NK-92 treated with Interleukin-12 subunit alpha and Interleukin-12 subunit beta, amount 100 ng/mL, for 24 hours (cell line): ENCODE measurements around the gene DUSP16.
A peak's percentile ranks its signal among the peaks of the same experiment; 100 is the strongest.
"Not testable (repeated sequence)": the region's sequence is repeated elsewhere in the genome, so short reads cannot be mapped to it uniquely, and the experiment has no call there.

Source experiments
- DNase-seq: peaks from one replicate; lab custom pipeline; 2025; lab: John Stamatoyannopoulos, UW

The DUSP16 gene

GRCh38 chr12:12498210-12498609, 64.5 kb downstream of the DUSP16 start:
- DNase-seq = no peak

GRCh38 chr12:12495536-12495935, 67.1 kb downstream of the DUSP16 start:
- no peak for DNase-seq

- DNase-seq = no peak
These were observed 70.1 kb downstream of the DUSP16 start for GRCh38 chr12:12492547-12492946.

DNA sequence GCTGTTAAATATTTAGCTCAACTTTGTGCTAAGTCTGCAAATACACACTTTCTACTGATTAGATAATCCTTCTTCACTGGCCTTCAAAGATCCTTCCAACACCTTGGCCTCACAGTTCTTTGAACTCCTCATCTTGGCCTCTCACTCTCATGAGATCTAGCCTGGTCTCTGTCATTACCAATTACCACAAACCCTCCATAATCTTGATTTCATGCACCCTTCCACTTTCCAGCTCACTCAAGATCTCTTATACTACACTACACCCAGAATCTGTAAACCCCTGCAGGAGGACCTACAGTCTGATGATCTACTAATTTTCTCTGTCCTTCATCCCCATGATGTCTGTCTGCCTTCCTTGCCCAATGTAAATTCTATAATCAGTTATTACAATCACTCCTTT, 71.1 kb downstream of the DUSP16 start:
- DNase-seq = no peak

GRCh38 chr12:12488823-12489550, 73.7 kb downstream of the DUSP16 start:
- DNase-seq = no peak

- no peak for DNase-seq
These were observed 74.4 kb downstream of the DUSP16 start for GRCh38 chr12:12488296-12488695.

- no peak for DNase-seq
These were observed 75.2 kb downstream of the DUSP16 start for GRCh38 chr12:12487490-12487889.

DNA sequence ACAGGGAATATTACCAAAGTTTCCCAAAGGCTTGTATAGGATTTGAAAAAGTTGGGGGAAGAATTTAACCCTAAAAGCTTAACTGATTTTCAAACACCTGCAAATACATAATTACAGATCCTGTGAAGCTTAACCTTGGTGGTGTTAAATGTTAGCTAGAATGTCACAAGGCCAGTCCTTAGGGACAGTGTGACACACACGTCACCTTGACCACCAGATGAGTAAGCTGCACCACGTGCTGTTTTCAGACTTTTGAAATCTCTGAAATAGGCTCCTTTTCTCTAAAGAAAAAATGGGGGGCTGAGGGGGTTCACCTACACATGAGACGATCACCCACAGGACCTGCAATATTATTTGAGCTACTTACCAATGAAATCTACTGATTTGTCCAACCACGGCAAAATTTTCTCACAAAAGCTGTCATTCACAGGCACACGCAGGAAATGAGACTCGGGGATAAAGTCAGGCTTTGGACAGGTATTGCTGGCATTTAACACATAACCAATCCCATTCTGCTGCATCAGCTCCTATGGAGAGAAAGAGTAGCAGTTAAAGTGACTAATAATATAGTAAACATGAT, 75.9 kb downstream of the DUSP16 start:
- peak; percentile 19 for DNase-seq

GRCh38 chr12:12483438-12483837, 79.2 kb downstream of the DUSP16 start:
- no peak for DNase-seq

GRCh38 chr12:12482959-12483358, 79.7 kb downstream of the DUSP16 start:
- DNase-seq = no peak

DNA sequence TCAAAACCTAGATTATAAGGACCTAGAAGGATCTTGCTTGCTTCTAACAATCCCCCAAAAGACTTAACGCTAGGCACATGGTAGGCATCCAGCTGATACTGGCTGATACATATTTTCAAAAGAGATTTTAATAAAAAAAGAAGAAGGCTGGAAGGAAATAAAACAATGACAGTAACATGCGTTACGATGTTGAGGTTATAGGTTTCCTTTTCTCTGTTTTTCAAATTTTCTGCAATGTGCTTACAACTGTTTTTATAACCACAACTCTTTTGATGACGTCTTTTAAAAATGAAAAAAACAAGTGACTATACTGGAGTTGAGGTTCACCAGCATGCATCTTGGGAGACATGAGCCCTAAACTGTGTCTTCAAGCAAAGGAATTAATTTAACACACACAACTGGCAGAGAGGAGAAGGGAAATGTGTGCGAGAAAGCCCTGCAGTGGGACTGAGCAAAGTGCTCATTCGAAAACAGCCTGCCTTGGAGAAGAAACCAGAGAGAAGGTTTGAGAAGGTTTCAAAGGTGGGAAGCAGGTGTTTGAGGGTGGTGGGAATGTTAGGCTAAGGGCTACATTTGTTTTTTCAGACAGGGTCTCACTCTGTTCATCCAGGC, 80.4 kb downstream of the DUSP16 start:
- no peak for DNase-seq

GRCh38 chr12:12481631-12482030, 81.0 kb downstream of the DUSP16 start:
- DNase-seq = no peak

DNA sequence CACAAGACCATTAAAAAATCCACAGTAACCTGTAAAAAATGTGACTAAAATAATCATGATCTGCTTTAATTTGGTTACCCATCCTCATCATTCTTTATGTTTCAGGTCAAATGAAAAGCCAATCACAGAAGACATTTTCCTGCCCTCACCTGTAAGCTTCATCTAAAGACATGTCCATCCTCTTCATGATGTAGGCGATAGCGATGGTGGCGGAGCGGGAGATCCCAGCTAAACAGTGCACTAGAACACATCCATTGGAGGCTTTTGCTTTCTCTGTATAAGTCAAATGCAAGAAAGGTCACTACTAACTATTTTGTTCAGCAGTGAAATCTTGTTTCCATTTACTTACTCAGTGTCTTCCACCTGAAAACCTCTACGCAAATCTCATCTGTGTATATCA, 82.6 kb downstream of the DUSP16 start:
- DNase-seq = no peak

- DNase-seq = no peak
These were observed 85.2 kb downstream of the DUSP16 start for GRCh38 chr12:12477532-12477890.

DNA sequence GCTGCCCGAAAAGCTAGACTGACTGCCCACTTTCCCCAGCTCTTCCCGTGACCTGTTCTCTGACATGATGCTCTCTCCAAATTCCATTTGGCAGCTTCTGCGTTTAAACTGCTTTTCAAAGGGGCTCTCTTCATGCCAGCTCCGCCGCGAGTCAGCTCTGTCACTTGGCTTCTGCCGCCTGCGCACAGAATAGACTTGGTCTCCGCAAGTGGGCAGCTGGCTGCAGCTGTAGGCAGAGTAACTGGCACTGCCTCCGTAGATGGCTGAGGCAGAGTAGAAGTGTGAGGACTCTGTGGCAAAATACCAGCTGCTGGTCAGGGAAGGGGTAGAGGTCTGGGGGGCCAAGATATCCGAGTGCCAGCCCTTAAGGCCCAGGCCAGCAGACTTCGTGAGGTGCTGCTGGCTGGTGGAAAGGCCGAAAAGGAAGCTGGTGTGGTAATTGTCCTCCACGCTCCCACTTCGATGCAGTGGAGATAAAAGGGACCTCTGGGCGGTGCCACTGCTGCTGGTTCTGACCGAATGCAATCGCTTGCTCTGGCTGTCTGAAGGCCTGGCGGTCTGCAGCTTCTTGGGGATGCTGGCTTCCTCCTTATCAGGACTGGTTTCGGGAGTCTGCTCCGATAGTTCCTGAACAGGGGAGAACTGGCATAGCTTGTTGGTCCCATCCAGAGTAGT, 85.7 kb downstream of the DUSP16 start:
- DNase-seq = no peak

DNA sequence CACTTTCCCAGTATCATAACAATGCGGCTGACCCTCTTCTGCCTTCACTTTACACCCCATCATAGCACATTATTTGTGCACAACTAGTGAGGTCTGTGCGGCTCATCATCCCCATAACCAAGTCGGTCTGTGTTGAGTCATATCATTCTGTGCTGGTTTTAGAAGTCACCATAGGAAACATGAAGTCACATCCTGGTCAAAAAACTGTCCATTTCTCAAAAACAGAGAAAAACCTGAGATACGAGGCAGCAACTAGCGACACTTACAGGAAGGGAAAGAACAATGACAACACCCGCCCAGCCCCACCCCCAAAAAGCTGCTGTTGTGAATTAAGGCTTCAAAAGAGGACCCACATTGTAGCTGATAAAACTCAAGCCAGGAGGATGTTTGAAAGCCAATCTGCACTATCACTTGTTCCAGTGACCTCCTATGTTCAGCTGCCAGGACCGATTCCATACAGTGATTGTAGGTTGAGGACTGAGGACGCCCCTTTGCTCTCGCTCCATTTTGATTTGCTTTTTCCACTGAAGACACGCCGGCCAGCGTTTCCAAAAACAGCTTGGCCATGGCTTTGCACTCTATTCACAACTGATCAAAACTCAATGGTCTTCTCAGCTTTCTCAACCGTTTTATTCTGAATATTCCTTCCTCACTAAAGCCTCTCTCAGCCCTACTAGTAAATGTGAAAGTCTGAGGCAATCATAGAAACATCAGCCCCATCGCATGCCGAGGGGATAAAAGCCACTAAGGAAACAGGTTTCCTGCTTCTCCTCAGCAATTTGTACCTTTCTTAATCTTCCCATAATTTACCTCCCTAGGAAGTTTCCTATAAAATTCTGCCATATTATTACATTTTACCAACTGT, 87.5 kb downstream of the DUSP16 start:
- peak; percentile 33 for DNase-seq

DNA sequence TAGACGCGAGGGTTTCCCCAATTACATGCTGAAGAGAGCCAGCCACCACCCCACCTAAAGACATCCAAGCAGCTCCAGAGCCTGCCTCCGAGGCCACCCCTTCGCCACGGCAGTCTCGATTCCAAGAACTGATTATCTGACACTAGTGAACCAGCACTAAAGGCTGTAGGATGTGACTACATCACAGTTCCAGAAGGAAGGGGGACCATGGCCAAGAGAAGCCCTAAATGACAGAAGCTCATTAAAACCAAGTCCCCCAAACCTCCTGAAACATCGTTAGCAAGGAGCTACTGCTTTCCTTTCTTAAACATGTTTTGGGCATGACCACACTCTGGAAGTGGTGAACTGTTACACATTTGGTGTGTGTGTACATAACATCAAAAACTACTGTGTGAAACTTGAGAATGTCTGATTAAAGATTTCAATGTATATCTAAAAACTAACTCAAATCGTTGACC, 88.2 kb downstream of the DUSP16 start:
- DNase-seq = no peak

DNA sequence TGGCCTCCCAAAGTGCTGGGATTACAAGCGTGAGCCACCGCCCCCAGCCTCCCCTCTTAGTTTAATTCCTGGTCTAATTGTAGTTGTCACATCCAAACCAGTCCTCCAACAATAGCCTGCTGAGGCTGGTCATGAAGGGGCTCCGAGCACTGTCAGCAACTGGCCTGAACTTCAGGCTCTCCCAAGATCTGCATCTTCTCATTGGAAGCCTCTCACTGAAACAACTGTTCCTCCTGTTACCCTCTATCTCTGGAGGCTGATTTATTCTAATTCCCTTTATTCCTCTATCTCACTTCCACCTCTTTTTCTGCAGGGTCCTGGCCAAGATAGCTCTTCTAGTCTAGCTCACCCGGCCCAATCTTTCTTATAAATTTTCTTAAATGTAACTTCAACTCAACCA, 89.4 kb downstream of the DUSP16 start:
- DNase-seq = no peak

DNA sequence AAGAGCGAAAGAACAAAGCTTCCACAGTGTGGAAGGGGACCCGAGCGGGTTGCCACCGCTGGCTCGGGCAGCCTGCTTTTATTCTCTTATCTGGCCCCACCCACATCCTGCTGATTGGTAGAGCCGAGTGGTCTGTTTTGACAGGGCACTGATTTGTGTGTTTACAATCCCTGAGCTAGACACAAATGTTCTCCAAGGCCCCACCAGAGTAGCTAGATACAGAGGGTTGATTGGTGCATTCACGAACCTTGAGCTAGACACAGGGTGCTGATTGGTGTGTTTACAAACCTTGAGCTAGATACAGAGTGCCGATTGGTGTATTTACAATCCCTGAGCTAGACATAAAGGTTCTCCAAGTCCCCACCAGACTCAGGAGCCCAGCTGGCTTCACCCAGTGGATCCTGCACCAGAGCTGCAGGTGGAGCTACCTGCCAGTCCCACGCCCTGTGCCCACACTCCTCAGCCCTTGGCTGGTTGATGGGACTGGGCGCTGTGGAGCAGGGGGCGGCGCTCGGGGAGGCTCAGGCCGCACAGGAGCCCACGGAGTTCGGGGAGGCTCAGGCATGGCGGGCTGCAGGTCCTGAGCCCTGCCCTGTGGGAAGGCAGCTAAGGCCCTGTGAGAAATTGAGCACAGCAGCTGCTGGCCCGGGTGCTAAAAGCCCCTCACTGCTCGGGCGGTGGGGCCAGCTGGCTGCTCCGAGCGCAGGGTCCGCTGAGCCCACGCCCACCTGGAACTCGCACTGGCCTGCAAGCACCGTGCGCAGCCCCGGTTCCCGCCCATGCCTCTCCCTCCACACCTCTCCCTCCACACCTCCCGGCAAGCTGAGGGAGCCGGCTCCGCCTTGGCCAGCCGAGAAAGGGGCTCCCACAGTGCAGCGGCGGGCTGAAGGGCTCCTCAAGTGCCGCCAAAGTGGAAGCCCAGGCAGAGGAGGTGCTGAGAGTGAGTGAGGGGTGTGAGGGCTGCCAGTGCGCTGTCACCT, 90.4 kb downstream of the DUSP16 start:
- DNase-seq = not testable (repeated sequence)

DNA sequence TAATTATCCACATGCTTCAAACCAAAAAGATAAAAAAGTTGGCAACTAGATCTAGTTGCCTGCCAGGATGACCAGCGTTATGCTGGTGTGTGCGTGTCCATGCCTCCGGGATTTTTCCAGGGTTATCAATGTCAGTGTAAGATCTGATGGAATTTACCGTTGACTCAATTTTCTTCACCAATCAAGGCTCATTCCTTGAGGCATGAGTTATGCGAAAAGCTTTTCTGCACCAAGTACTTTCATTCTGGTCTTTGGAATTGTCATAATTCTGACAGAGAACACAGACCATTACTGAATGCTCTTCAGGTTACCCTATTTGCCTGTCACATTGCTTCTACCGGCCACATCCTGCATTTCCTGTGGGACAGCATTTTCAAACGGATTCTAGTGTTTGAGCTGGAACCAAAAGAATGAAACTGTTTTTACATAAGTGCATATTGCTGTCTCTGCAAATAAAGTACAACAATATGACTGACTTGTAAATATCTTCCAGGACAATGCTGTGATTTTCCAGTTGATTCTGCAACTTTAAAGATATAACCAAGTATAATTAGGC, 91.8 kb downstream of the DUSP16 start:
- DNase-seq = no peak
